ENCODE data around the gene FMN1.

Gene FMN1

DNA sequence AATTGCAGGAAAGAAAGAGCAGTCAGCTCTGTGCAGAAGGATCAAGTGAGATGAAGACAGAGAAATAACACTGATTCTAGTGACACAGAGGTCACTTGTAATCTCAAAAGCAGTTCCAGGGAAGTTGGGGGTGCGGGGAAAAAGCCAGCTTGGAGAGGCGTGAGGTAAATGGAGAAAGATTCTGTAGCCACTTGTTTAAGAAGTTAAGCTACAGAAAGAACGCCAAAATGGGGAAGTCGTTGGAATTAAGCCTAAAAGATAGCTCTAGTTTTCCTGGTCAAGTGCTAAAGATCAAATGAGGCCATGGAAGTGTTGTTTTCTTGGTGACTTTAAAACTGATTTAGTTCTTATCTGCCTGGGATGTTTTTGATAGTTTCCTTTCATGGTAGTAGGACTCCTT lies 324.7 kb downstream of the FMN1 start:
- no peaks in the 10 kb centered on the region for H3K9me3 ChIP-seq (ENCODE audit: control insufficient read depth, low read length)
- TF ChIP-seq, protein P1, sequence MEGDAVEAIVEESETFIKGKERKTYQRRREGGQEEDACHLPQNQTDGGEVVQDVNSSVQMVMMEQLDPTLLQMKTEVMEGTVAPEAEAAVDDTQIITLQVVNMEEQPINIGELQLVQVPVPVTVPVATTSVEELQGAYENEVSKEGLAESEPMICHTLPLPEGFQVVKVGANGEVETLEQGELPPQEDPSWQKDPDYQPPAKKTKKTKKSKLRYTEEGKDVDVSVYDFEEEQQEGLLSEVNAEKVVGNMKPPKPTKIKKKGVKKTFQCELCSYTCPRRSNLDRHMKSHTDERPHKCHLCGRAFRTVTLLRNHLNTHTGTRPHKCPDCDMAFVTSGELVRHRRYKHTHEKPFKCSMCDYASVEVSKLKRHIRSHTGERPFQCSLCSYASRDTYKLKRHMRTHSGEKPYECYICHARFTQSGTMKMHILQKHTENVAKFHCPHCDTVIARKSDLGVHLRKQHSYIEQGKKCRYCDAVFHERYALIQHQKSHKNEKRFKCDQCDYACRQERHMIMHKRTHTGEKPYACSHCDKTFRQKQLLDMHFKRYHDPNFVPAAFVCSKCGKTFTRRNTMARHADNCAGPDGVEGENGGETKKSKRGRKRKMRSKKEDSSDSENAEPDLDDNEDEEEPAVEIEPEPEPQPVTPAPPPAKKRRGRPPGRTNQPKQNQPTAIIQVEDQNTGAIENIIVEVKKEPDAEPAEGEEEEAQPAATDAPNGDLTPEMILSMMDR (IDR thresholded peaks at IDR 0.05), result no peak
- no peaks in the 10 kb centered on the region for H3K27me3 ChIP-seq (ENCODE audit: control insufficient read depth, insufficient read depth, low read length)
- no peak overlapping the region for H3K4me3 ChIP-seq (ENCODE audit: low read depth, low read length)
- H3K27ac ChIP-seq, result no peak overlapping the region
- H3K9ac ChIP-seq, result no peak overlapping the region
- H3K4me1 ChIP-seq, result no peaks in the 10 kb centered on the region
- H3K4me2 ChIP-seq (ENCODE audit: low read length), result no peak overlapping the region
- no peak overlapping the region for H2AFZ ChIP-seq
- H3K79me2 ChIP-seq, result no peaks in the 10 kb centered on the region
- H3K36me3 ChIP-seq (ENCODE audit: control insufficient read depth, insufficient read depth, low read length), result no peaks in the 10 kb centered on the region

DNA sequence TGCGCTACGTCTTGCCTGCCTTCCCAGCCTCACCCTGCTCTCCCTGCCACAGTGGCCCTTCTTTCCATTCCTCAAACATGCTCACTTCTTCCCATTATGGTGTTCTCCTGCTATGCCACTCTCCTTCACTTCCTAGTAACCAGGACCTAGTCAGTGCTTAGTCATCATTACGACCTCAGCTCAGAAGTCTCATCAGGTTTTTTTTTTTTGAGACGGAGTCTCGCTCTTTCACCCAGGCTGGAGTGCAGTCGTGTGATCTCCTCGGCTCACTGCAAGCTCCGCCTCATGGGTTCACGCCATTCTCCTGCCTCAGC lies 327.2 kb downstream of the FMN1 start:
- H3K4me2 ChIP-seq (ENCODE audit: low read length), result no peak overlapping the region
- no peak overlapping the region for H2AFZ ChIP-seq
- H3K9me3 ChIP-seq (ENCODE audit: control insufficient read depth, low read length), result no peaks in the 10 kb centered on the region
- H3K4me3 ChIP-seq (ENCODE audit: low read depth, low read length), result no peak overlapping the region
- H3K79me2 ChIP-seq, result no peaks in the 10 kb centered on the region
- H3K27ac ChIP-seq, result no peak overlapping the region
- TF ChIP-seq, protein P1 (IDR thresholded peaks at IDR 0.05), result no peak
- no peaks in the 10 kb centered on the region for H3K27me3 ChIP-seq (ENCODE audit: control insufficient read depth, insufficient read depth, low read length)
- no peak overlapping the region for H3K9ac ChIP-seq
- no peaks in the 10 kb centered on the region for H3K4me1 ChIP-seq
- no peaks in the 10 kb centered on the region for H3K36me3 ChIP-seq (ENCODE audit: control insufficient read depth, insufficient read depth, low read length)

DNA sequence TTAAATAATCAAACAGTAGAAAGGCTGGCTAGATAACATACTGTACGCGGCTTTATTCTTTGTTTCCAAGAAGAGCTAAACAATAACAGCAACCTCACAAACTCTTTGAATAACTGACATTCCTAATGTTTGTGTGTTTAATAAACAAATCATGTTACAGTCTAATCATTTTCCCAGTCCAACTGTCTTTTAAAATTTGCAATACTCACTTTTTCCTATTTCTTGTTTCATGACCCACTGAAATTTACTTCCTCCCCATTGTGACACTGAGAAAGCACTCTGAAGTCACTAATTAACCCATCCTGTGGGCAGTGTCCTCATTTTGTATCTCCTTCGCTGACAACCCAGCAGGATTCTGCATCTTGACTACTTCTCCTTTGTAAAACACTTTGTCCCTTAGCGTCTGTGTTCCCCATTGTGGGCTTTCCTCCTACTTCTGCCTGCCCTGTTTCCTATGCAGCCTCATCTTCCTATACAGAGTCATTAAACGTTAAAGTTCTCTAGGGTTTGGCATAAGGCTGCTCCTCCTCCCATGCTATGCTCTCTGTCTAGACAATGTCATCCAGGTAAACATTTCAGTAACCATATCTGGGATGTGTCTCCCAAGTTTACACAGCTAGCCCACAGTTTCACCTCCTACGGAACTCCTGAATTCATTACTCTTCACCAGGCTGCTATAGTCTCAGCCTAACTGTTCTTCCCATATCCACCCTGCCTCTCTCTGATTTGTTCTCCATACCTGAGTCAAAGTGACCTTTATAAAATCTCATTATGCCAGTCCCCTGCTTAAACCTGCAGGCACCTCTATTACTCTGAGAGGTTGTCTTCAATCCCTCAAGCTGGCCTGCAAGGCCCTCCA lies 327.8 kb downstream of the FMN1 start:
- no peak overlapping the region for H2AFZ ChIP-seq
- no peak overlapping the region for H3K9ac ChIP-seq
- H3K36me3 ChIP-seq (ENCODE audit: control insufficient read depth, insufficient read depth, low read length), result no peaks in the 10 kb centered on the region
- no peaks in the 10 kb centered on the region for H3K9me3 ChIP-seq (ENCODE audit: control insufficient read depth, low read length)
- H3K27ac ChIP-seq, result no peak overlapping the region
- H3K79me2 ChIP-seq, result no peaks in the 10 kb centered on the region
- H3K4me3 ChIP-seq (ENCODE audit: low read depth, low read length), result no peak overlapping the region
- TF ChIP-seq, protein P1 (IDR thresholded peaks at IDR 0.05), result no peak
- H3K27me3 ChIP-seq (ENCODE audit: control insufficient read depth, insufficient read depth, low read length), result no peaks in the 10 kb centered on the region
- no peak overlapping the region for H3K4me2 ChIP-seq (ENCODE audit: low read length)
- no peaks in the 10 kb centered on the region for H3K4me1 ChIP-seq

DNA sequence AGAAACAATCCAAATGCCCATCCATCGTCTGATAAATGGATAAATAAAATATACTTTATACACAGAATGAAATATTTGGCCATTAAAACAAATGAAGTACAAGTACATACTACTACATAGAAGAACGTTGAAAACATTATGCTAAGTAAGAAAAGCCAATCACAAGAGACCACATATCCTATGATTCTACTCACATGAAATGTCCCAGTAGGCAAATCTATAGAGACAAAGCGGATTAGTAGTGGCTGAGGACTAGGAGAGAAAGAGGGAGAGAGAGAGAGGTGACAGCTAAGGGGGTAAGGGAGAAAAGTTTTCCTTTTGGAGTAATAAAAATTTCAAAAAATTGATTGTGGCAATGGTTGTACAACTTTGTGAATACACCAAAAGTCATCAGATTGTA lies 329.7 kb downstream of the FMN1 start:
- Histone ChIP-seq H3K4me2 (ENCODE audit: low read length) (no peak overlapping the region), H2AFZ (no peak overlapping the region), H3K9me3 (ENCODE audit: control insufficient read depth, low read length) (no peaks in the 10 kb centered on the region), H3K36me3 (ENCODE audit: control insufficient read depth, insufficient read depth, low read length) (no peaks in the 10 kb centered on the region), H3K4me1 (no peaks in the 10 kb centered on the region), H3K27ac (no peak overlapping the region), H3K27me3 (ENCODE audit: control insufficient read depth, insufficient read depth, low read length) (no peaks in the 10 kb centered on the region), H3K4me3 (ENCODE audit: low read depth, low read length) (no peak overlapping the region), H3K9ac (no peak overlapping the region), H3K79me2 (no peaks in the 10 kb centered on the region)
- TF ChIP-seq, protein P1 (IDR thresholded peaks at IDR 0.05), result no peak

DNA sequence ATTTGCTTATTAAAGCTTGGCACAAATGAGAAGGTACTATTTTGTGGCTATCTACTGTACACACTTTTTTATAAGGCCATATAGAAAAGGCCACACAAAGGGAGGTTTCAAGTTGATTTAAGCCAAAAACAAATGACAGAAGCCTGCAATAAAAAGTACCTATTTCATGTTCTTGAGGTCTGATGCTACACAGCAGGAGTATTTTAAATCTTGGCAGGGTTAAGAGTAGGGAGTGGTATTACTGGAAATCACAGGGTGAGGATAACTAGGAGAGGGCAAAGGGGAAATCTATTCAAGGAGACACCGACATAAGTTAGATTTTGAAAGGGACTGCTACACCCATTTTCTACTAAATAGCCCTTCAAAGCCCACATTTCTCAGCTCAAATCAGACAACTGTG lies 330.5 kb downstream of the FMN1 start:
- H3K79me2 ChIP-seq, result no peaks in the 10 kb centered on the region
- TF ChIP-seq, protein P1 (IDR thresholded peaks at IDR 0.05), result no peak
- H3K9me3 ChIP-seq (ENCODE audit: control insufficient read depth, low read length), result no peaks in the 10 kb centered on the region

More for the DNA sequence above, 330.5 kb downstream of the FMN1 start:
- H2AFZ ChIP-seq, result no peak overlapping the region
- H3K27ac ChIP-seq, result no peak overlapping the region
- H3K27me3 ChIP-seq (ENCODE audit: control insufficient read depth, insufficient read depth, low read length), result no peaks in the 10 kb centered on the region
- H3K36me3 ChIP-seq (ENCODE audit: control insufficient read depth, insufficient read depth, low read length), result no peaks in the 10 kb centered on the region
- H3K9ac ChIP-seq, result no peak overlapping the region
- H3K4me3 ChIP-seq (ENCODE audit: low read depth, low read length), result no peak overlapping the region
- H3K4me1 ChIP-seq, result no peaks in the 10 kb centered on the region
- H3K4me2 ChIP-seq (ENCODE audit: low read length), result no peak overlapping the region

Data from parathyroid adenoma (tissue), 2 donors.